GM12892 (cell line): Measurements from ENCODE around the gene C4orf50.
"Not testable (repeated sequence)": the region's sequence is repeated elsewhere in the genome, so short reads cannot be mapped to it uniquely, and the experiment has no call there.

Source experiments
- DNase-seq: peaks from one replicate; pipeline ENCODE4 v3.0.0; 2011; ENCODE audit not compliant: insufficient read length
- FAIRE-seq: peaks from 2 replicates; lab custom pipeline; 2011; peaks lifted over from hg19 to GRCh38; lab: Jason Lieb, UNC
- POLR2A ChIP-seq: IDR thresholded peaks from 2 replicates; pipeline ENCODE4 v1.6.1; 2011; ENCODE audit warnings: low read depth, low read length, control low read depth
- POLR2AphosphoS5 ChIP-seq: IDR thresholded peaks from 2 replicates; pipeline ENCODE4 v1.6.1; 2011; ENCODE audit warnings: low read depth, low read length, control low read depth
- TAF1 ChIP-seq: IDR thresholded peaks from 2 replicates; pipeline ENCODE4 v1.6.1; 2011; ENCODE audit warnings: low read depth, mild to moderate bottlenecking, control low read depth, low read length, borderline replicate concordance

C4orf50 gene

DNA sequence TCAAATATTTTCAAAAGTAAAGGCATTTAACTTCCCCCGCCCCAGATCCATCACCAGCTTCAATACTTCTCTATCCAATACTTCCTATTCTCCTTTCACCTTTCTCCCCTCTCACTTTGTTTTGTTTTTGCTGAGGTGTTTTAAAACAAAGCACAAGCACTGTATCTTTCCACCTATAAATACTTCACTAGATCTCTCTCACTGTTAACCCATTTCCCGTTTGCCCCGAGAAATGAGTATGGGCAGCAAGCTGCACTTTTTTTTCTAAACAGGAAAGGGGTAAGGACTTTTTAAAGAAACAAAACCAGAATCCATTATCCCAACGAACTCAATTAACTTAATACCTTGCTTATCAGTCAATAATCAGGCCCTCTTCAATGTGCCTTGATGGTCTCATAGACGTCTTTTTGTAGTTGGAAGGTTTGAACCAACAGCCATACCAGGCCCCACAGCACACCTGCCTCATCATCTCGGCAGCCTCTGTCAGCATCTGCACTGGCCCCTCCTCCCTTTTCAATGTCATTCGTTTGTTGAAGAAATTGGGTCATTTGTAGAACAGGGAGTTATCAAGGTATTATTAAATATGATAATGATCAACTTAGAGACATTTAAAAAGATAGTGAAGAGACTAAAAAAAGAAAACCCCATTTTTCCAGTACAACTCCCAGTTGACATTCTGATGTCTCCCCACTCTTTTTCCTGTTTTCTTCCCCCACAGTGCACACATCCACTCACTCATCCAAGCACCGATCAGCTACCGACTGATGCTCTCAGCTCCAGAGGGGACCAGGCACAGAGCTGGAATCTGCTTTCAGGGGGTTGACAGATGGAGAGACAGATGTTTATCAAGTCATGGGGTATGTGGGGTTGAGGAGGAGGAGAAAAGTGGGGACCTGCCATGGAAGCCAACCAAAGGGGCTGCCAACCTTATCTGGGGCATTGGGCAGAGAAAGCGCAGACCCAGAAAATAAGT lies 151.1 kb downstream of the C4orf50 start:
- FAIRE-seq: no peak
- TF ChIP-seq POLR2AphosphoS5 (no peak), POLR2A (no peak), TAF1 (no peak)
- DNase-seq: no peak

DNA sequence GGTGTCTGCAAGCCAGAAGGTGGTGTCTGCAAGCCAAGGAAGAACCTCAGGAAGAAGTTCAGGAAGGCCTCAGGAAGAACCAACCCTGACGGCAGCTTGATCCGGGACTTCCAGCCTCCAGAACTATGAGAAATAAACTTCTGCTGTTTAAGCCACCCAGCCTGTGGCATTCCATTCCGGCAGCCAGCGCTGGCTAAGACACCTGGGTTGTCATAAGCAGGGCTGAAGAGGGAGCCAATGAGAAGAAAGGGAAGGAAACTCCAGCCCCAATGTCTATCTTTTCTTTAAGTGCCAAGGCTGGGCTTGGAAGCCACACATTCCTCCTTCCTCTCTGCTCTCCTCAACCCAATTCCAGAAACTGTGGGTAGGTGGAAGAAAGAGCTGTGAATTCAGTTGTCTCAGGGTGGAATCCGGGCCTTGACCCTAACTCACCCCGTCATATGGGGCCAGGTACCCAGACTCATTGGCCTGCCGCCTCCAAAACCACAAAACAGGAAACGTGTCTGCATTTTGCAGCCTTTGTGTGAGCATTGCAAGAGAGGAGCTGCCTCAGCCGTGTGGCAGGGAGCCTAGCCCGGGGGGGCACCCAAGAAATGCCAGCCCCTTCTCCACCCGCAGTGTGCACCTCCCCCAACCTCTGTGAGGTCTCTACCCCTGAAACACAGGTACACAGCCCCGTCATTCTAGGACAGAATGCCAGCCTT lies 152.2 kb downstream of the C4orf50 start:
- FAIRE-seq (no peak), DNase-seq (no peak)
- TF ChIP-seq TAF1 (no peak), POLR2AphosphoS5 (no peak), POLR2A (no peak)

DNA sequence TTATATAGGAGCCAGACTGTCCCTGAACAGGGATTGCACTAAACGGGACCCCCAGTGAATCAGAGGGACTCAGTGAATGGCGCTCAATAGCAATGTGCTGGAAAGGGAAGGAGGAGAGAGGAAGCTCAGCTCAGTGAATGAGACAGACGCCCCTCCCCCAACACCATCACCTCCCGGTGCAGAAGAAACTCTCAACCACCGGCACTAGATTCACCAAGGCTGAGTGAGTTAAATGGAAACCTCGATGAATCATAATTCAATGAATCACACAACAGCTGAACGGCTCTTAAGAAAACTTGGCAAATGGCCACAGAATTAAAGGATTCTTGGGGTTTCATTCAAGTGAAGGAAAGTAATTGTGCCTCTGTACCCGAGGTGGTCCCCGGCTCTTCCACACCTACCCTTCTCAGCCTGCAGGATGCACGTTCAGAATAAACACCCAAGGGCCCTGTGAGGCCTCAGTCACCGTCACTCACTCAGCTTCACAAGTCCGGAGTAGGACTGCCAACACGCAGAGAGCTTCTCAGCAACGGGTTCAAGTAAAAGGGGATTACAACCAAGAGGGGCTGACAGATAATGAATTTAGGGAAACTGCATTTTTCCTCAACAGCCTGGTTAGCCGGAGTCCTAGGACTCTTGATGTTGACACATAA lies 154.6 kb downstream of the C4orf50 start:
- FAIRE-seq (no peak), DNase-seq (no peak)
- TF ChIP-seq POLR2AphosphoS5 (no peak), POLR2A (no peak), TAF1 (no peak)

DNA sequence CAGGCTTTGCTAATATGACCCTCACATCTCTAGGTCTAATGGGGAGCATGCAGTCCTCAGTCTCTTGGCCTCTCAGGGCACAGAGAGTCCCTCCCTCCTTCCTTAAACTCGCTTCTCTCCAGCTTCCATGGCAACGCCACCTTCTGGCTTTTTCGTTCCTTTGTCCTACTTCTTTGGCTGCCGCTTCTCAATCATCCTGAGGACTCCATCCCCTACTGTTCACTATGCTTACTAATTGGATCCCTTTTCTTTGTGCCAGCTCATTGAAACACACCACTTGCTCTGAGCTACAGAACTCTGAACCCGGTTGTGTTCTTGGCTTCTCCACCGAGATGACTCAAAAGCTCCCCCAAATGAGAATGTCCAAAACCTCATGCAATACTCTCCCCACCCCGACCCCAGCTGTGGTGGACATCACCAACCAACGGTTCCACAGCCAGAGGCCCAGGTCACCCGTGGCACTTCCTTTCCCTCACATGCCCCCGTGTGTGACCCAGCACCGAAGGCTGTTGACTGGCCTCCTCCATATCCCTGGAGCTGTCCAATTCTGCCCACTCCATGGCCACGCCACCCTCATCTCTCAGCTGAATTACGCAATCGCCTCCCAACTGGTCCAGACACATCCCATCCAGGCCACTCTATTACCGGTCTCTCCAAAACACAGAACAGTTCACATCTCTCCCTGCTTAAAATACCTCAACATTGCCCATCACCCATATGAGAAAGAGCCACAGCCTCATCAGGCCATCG lies 160.0 kb downstream of the C4orf50 start:
- DNase-seq: no peak
- FAIRE-seq: no peak
- TF ChIP-seq POLR2A (no peak), TAF1 (no peak), POLR2AphosphoS5 (no peak)

DNA sequence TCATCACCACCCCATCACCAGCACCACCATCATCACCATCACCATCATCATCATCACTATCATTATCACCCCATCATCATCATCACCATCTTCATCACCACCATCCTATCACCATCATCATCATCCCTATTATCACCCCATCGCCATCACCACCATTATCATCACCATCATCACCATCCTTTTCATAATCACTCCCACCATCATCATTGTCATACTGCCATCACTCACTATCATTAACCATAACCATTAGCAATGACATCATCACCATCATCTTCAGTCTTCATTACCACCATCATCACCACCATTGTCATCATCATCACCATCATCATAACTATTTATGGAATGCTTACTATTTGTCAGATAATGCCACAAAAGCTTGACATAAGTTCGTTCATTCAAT lies 161.0 kb downstream of the C4orf50 start:
- no peak for TF ChIP-seq POLR2A
- TF ChIP-seq POLR2AphosphoS5: no peak
- TF ChIP-seq TAF1: no peak
- no peak for FAIRE-seq

DNA sequence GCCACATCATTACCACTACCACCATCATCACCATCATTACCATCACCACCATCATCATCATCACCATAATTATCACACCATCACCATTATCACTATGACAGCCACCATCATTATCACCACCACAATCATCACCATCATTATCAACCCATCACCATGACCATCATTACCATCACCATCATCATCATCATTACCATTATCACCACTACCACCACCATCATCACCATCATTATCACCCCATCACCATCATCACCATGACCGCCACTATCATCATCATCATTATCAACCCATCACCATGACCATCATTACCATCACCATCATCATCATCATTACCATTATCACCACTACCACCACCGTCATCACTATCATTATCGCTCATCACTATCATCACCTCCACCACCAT lies 161.9 kb downstream of the C4orf50 start:
- FAIRE-seq, DNase-seq: not testable (repeated sequence)

More for the DNA sequence above, 161.0 kb downstream of the C4orf50 start:
- DNase-seq: no peak

DNA sequence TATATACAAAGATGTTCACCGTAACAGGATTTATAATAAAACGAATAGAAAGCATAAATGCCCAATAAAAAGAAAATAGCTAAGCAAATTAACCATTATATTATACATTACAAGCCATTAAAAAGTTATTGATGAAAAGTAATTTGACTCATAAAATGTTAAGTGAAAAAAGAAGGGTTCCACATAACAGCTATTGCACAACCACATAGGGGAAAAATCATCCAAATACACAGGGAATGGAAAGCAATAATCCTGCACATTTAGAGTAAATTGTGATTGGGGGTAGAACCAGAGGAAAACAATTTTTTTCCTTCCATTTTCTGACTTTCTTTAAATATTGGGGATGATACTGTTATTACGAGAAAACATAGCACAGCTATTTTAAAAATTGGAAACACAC lies 163.3 kb downstream of the C4orf50 start:
- TF ChIP-seq POLR2AphosphoS5: no peak
- no peak for TF ChIP-seq POLR2A
- TF ChIP-seq TAF1: no peak
- DNase-seq: no peak
- FAIRE-seq: no peak

DNA sequence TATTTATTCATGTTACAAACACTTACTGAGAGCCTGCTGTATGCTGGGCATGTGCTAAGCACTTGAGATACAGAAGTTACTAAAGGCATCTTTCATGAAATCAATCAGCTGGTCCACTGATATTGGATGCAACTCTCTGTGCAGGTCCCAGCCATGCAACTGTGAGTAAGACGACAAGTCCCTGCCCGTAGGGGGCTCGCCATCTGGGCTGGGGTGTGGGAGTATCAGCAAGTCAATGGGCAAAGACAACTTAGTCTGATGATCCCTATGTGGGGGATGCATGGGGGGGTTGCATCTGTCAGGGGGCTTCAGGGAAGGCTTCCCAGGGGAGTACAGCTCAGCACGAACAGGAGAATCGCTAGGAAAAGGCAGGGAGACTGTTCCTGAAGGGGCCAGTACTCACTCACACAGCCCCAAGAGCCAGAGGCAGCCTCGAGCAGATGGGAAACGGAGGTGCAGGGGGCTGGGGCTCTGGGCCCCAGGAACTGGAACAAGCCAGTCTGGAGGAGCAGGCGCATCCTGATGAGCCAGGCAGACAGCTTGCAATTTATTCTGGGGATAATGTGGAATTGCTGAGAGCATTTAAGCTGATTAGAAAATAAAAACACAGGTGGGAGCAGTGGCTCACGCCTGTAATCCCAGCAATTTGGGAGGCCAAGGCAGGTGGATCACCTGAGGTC lies 165.6 kb downstream of the C4orf50 start:
- TF ChIP-seq POLR2AphosphoS5: no peak
- TF ChIP-seq TAF1: no peak
- TF ChIP-seq POLR2A: no peak
- no peak for DNase-seq
- no peak for FAIRE-seq

DNA sequence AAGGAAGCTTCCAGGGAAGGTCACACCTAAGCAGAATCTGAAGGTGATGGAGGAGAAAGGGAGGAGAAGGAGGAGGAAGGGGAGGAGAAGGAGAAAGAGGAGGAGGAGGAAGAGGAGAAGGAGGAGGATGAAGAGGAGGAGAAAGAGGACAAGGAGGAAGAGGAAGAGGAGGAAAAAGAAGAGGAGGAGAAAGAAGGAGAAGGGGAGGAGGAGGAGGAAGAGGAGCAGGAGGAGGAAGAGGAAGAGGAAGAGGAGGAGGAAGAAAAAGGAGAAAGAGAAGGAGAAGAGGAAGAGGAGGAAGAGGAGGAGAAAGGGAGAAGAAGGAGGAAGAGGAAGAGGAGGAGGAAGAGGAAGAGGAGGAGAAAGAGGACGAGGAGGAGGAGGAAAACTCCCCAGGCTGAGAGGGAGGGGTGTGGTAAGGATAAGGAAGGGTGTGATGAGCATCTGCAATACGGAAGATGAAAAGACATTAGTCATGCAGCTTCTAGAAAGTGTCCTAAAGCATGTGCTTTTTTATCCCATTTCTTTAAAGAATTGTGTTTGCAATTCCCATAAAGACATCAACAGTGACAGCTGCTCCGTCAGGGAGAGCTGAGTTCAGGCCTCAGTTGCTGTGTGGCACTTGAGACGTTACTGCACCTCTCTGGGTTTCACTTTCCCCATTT lies 166.5 kb downstream of the C4orf50 start:
- DNase-seq: no peak
- no peak for FAIRE-seq
- TF ChIP-seq POLR2A (no peak), TAF1 (no peak), POLR2AphosphoS5 (no peak)
